ENCODE data around the gene ZBED4.

Gene ZBED4

DNA sequence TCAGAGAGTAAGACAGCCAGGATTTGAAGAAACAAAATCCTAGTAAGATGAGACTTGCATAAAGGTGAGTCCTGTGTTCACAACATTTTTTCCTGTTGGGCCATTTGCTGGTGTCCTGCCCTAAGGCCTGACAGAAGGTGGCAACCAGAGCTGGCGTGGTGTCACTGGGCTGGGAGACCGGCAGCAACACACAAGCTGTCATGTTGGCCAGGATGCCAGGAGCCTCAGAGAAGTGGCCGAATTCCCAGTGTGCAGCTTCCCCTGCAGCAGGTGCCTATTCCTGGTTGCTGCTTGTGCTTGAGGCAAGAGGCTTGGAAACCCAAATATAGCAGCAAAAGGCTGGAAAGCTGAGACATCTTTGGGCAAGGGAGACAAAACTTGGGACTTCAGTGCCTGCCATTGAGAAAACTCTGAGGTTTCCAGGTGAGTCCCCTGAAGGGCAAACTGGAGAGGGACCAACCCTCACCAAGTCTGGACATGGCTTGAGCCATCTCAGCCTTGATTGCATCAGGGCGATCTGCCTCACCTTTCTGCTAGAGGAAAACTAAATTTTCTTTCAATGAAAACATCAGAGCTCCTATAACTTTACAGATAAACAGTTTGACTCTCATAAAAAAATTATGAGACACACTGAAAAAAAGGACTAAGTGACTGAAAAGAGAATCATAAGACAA is 38.7 kb downstream of the ZBED4 start:
- no peak for DNase-seq (ENCODE audit: low spot score)
- TF ChIP-seq, protein P1, sequence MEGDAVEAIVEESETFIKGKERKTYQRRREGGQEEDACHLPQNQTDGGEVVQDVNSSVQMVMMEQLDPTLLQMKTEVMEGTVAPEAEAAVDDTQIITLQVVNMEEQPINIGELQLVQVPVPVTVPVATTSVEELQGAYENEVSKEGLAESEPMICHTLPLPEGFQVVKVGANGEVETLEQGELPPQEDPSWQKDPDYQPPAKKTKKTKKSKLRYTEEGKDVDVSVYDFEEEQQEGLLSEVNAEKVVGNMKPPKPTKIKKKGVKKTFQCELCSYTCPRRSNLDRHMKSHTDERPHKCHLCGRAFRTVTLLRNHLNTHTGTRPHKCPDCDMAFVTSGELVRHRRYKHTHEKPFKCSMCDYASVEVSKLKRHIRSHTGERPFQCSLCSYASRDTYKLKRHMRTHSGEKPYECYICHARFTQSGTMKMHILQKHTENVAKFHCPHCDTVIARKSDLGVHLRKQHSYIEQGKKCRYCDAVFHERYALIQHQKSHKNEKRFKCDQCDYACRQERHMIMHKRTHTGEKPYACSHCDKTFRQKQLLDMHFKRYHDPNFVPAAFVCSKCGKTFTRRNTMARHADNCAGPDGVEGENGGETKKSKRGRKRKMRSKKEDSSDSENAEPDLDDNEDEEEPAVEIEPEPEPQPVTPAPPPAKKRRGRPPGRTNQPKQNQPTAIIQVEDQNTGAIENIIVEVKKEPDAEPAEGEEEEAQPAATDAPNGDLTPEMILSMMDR (IDR thresholded peaks at IDR 0.05; ENCODE audit: borderline replicate concordance, control extremely low read depth, extremely low read depth, insufficient read depth, missing control alignments), result no peak
- in situ Hi-C loops (cut with MboI; ENCODE audit: low sequenced_read_pairs, unreplicated experiment), result no loop called here

DNA sequence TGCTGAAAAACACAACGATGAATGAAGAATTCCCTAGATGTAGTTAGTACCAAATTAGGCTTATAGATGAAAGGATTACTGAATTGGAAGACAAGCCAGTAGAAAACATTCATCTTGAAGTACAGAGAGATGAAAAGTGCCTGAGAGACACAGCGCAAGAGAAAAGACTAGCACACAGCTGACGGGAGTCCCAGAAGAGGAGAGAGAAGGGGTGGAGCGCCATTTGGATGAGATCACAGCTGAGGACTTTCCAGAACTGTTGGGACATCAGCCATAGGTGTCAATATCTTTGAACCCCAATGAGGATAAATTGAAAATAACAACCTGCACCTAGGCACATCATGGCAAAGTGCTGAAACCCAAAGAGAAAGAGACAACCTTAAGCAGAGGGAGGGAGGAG is 39.4 kb downstream of the ZBED4 start:
- no peak for DNase-seq (ENCODE audit: low spot score)
- in situ Hi-C loops (cut with MboI; ENCODE audit: low sequenced_read_pairs, unreplicated experiment), result no loop called here
- TF ChIP-seq, protein P1 (IDR thresholded peaks at IDR 0.05; ENCODE audit: borderline replicate concordance, control extremely low read depth, extremely low read depth, insufficient read depth, missing control alignments), result no peak

DNA sequence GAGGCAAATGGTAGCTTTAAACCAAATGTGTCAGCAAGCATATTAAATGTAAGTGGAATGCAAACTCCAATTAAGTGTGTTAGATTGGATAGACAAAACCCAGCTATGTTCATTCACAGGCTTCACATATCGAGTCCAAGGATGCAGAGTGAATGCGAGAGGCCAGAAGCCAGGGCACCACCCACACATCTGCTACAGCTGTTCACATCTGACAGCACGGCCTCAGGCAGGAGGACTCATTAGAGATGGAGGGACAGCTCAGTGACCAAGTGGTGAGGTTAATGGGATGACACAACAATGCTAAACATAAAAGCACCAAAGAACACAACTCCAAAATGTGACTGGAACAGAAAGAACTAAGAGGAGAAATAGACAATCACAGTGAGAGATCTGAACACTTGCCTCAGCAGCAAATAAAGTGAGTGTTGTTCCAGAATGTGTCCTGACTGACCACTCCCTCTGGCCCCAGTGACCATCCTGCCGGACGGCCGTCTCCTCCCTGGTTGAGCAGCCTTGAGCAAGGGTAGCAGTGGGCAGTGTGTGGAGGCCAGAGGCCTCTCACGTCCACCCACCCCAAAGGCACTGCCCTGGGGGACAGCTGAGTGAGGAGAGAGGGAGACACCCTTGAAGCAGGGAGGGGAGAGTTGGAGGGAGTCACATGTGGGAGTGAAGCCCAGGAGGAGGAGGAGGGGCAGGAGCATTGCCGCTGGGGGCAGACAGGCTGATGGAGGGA is 40.8 kb downstream of the ZBED4 start:
- TF ChIP-seq, protein P1 (IDR thresholded peaks at IDR 0.05; ENCODE audit: borderline replicate concordance, control extremely low read depth, extremely low read depth, insufficient read depth, missing control alignments), result no peak
- in situ Hi-C loops (cut with MboI; ENCODE audit: low sequenced_read_pairs, unreplicated experiment), result no loop called here
- DNase-seq (ENCODE audit: low spot score), result no peak

DNA sequence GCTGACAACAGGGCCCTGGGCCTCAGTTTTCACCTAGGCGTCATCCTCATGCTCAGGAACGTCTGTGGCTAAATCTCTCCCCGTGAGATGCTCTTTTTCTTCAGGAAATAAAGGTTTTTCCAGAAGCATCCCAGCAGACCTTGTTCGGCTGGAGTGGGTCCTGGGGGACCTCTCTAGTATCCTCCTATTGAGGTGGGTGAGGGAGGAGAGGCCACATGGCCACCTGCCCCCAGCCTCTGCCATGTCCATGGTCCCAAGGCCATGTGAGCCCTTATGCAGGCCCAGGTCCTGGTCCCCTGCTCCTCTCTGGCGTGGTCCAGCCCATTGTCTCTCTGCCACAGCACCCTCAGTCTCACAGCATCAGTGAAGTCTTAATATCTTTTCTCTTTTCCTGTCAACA is 42.6 kb downstream of the ZBED4 start:
- TF ChIP-seq, protein P1 (IDR thresholded peaks at IDR 0.05; ENCODE audit: borderline replicate concordance, control extremely low read depth, extremely low read depth, insufficient read depth, missing control alignments), result no peak
- no peak for DNase-seq (ENCODE audit: low spot score)
- in situ Hi-C loops (cut with MboI; ENCODE audit: low sequenced_read_pairs, unreplicated experiment), result no loop called here

DNA sequence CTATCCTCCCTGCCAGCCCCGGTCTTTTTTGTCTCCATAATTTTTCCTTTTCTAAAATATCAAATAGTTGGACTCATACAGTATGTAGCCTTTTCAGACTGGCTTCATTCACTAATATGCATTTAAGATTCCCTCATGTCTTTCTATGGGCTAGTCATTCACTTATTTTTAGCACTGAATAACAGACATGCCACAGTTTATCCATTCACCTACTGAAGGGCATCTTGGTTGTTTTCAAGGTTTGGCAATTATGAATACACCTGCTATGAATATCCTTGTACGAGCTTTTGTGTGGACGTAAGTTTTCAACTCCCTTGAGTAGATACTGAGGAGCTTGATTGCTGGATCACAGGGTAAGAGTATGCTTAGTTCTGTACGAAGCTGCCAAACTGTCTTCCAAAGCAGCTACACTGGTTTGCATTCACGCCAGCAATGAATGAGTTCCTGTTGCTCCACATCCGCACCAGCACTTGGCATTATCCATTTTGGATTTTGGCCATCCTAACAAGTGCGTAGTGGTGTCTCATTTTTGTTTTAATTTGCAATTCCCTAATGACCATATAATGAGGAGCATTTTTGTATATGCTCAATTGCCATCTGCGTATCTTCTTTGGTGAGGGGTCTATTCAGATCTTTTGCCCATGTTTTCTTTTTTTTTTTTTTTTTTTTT is 43.5 kb downstream of the ZBED4 start:
- TF ChIP-seq, protein P1 (IDR thresholded peaks at IDR 0.05; ENCODE audit: borderline replicate concordance, control extremely low read depth, extremely low read depth, insufficient read depth, missing control alignments), result no peak
- in situ Hi-C loops (cut with MboI; ENCODE audit: low sequenced_read_pairs, unreplicated experiment), result no loop called here
- no peak for DNase-seq (ENCODE audit: low spot score)

DNA sequence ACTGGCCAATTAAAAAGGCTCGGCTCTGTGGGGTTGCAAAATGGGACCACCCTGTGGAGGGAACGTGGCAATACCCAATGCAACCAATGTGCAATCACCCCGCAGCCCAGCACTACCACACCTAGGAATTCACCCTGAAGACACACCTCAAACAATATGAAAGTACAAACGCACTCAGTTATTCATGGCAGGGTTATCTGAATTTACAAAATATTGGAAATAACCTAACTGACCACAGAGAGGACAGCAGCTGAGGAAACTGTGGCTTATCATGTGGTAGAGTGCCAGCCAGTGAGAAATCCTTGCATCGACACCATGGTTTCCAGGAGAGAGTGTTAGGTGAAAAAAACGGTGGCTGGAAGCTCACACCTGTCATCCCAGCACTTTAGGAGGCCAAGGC is 45.9 kb downstream of the ZBED4 start:
- DNase-seq (ENCODE audit: low spot score), result no peak
- TF ChIP-seq, protein P1 (IDR thresholded peaks at IDR 0.05; ENCODE audit: borderline replicate concordance, control extremely low read depth, extremely low read depth, insufficient read depth, missing control alignments), result no peak
- in situ Hi-C loops (cut with MboI; ENCODE audit: low sequenced_read_pairs, unreplicated experiment), result no loop called here
